Progenitor cell of endocrine pancreas (in vitro differentiated cells): ENCODE measurements around the gene PIGQ. TPM values are rescaled to one million over a fixed set of nuclear protein-coding genes. Genes with fewer than 3 reads are reported as not detected.

Source experiments
- DNase-seq: peaks from one replicate; pipeline ENCODE4 v3.0.0; 2021; ENCODE audit warnings: low spot score; ENCODE audit not compliant: unreplicated experiment
- H3K27ac Mint-ChIP-seq: 2 replicates; pipeline ENCODE4 v1.8.0; 2021; ENCODE audit warnings: mild to moderate bottlenecking, moderate library complexity, mixed read lengths
- H3K27me3 Mint-ChIP-seq: 2 replicates; pipeline ENCODE4 v1.8.0; 2021; ENCODE audit warnings: mixed read lengths
- H3K36me3 Mint-ChIP-seq: 2 replicates; pipeline ENCODE4 v1.8.0; 2022; ENCODE audit warnings: mixed read lengths; ENCODE audit not compliant: insufficient read depth
- H3K4me1 Mint-ChIP-seq: 2 replicates; pipeline ENCODE4 v1.8.0; 2021; ENCODE audit warnings: low read depth, mixed read lengths
- H3K4me3 Mint-ChIP-seq: 2 replicates; pipeline ENCODE4 v1.8.0; 2021; ENCODE audit warnings: low read depth, mild to moderate bottlenecking, moderate library complexity, mixed read lengths
- H3K9me3 Mint-ChIP-seq: 2 replicates; pipeline ENCODE4 v1.8.0; 2021; ENCODE audit warnings: low read depth, mixed read lengths
- total RNA-seq: library from RNA; stranded (reverse); gene quantifications from 2 replicates; pipeline ENCODE4 v1.2.1, GENCODE V29; 2021
- TF ChIP-seq, protein P1 (sequence below): fragments of 200-600 bp; sonication (generic); IDR thresholded peaks from one replicate; pipeline ENCODE4 v1.5.0; 2021; ENCODE audit warnings: antibody characterized with exemption, mild to moderate bottlenecking; ENCODE audit not compliant: unreplicated experiment

PIGQ gene
- total RNA-seq, 1 donor from 2014 or later: 109 TPM

- H3K9me3 Mint-ChIP-seq: no peaks in the 10 kb centered on the region
- DNase-seq: peak; percentile 96
- H3K4me3 Mint-ChIP-seq: peak overlapping the region; percentile 94
- peaks cover 22% of the 10 kb centered on the region for H3K4me1 Mint-ChIP-seq
- peaks cover 3% of the 10 kb centered on the region for H3K36me3 Mint-ChIP-seq
- TF ChIP-seq, protein P1, sequence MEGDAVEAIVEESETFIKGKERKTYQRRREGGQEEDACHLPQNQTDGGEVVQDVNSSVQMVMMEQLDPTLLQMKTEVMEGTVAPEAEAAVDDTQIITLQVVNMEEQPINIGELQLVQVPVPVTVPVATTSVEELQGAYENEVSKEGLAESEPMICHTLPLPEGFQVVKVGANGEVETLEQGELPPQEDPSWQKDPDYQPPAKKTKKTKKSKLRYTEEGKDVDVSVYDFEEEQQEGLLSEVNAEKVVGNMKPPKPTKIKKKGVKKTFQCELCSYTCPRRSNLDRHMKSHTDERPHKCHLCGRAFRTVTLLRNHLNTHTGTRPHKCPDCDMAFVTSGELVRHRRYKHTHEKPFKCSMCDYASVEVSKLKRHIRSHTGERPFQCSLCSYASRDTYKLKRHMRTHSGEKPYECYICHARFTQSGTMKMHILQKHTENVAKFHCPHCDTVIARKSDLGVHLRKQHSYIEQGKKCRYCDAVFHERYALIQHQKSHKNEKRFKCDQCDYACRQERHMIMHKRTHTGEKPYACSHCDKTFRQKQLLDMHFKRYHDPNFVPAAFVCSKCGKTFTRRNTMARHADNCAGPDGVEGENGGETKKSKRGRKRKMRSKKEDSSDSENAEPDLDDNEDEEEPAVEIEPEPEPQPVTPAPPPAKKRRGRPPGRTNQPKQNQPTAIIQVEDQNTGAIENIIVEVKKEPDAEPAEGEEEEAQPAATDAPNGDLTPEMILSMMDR: no peak
- peaks cover 12% of the 10 kb centered on the region for H3K27me3 Mint-ChIP-seq
- peak overlapping the region; percentile 99 for H3K27ac Mint-ChIP-seq
Observed at GRCh38 chr16:588889-589657, 19.3 kb downstream of the PIGQ start.

- H3K4me1 Mint-ChIP-seq: peaks cover 23% of the 10 kb centered on the region
- no peaks in the 10 kb centered on the region for H3K9me3 Mint-ChIP-seq
- TF ChIP-seq, protein P1: no peak
- H3K36me3 Mint-ChIP-seq: peaks cover 3% of the 10 kb centered on the region
- peaks cover 12% of the 10 kb centered on the region for H3K27me3 Mint-ChIP-seq
- peak; percentile 97 for DNase-seq
- H3K27ac Mint-ChIP-seq: peak within 1 kb of the TSS; percentile 99
- H3K4me3 Mint-ChIP-seq: peak within 1 kb of the TSS; percentile 94
Observed at GRCh38 chr16:589658-590187, 20.0 kb downstream of the PIGQ start, which contains the start of gene RAB40C. Gene RAB40C (plus strand): TSS chr16:590066. CDS start chr16:590292, 226 bp downstream.

- Mint-ChIP-seq H3K27me3 (peaks cover 11% of the 10 kb centered on the region), H3K4me1 (peaks cover 23% of the 10 kb centered on the region), H3K27ac (peak overlapping the region; percentile 90), H3K36me3 (peaks cover 3% of the 10 kb centered on the region), H3K4me3 (peak overlapping the region; percentile 80), H3K9me3 (no peaks in the 10 kb centered on the region)
- no peak for DNase-seq
- TF ChIP-seq, protein P1: no peak
Observed at GRCh38 chr16:590188-590814, 20.5 kb downstream of the PIGQ start.

- peak overlapping the region; percentile 90 for H3K27ac Mint-ChIP-seq
- no peaks in the 10 kb centered on the region for H3K9me3 Mint-ChIP-seq
- peak overlapping the region; percentile 80 for H3K4me3 Mint-ChIP-seq
Observed at GRCh38 chr16:590815-591200, 21.0 kb downstream of the PIGQ start.

DNA sequence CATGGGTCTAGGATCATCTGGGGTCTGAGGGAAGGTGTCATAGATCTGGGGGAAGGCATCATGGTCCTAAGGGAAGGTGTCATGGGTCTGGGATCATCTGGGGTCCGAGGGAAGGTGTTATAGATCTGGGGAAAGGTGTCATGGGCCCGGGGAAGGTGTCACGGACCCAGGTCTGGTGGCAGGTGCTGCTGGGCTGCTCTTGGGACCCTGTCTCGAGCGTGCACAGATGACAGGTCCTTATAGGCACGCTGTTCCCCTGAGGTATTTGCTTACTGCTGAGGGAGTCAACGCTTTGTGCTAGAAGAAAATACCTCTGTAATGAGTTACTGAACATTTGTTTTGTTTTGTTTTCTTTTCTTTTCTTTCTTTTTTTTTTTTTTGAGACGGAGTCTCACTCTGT is 21.5 kb downstream of the PIGQ start:
- Mint-ChIP-seq H3K27me3 (peaks cover 3% of the 10 kb centered on the region), H3K9me3 (no peaks in the 10 kb centered on the region), H3K4me3 (peak overlapping the region; percentile 80), H3K27ac (peak overlapping the region; percentile 90), H3K4me1 (peaks cover 23% of the 10 kb centered on the region), H3K36me3 (peaks cover 3% of the 10 kb centered on the region)
- DNase-seq: no peak
- TF ChIP-seq, protein P1: no peak

More at GRCh38 chr16:590815-591200, 21.0 kb downstream of the PIGQ start:
- Mint-ChIP-seq H3K36me3 (peaks cover 3% of the 10 kb centered on the region), H3K4me1 (peaks cover 23% of the 10 kb centered on the region), H3K27me3 (peaks cover 6% of the 10 kb centered on the region)
- DNase-seq: no peak
- TF ChIP-seq, protein P1: no peak
